IMR-90 (cell line): ENCODE results near the gene TNFRSF18. TPM values are rescaled to one million over a fixed set of nuclear protein-coding genes. Genes with fewer than 3 reads are reported as not detected.

Experiments
- ATAC-seq: fragments of 200-7000 bp; cut with Tn5 transposase; 2 replicates; pipeline ENCODE4 v1.9.1; 2020; ENCODE audit warnings: low read depth, mild to moderate bottlenecking, moderate library complexity
- BruUV-seq: library from RNA; stranded (reverse); fragments of 400-500 nt; replicated peaks from 2 replicates; lab custom pipeline; 2021; lab: Mats Ljungman, UMichigan
- CTCF ChIA-PET: fragments of 300-600 bp; formaldehyde crosslinking; extraction: SDS; loops from one replicate; lab custom pipeline; 2021; ENCODE audit warnings: antibody characterized with exemption; lab: Yijun Ruan, JAX
- POLR2A ChIA-PET: fragments of 300-600 bp; sonication (Branson Sonifier 250); formaldehyde crosslinking; loops from one replicate; lab custom pipeline; 2022; ENCODE audit warnings: antibody characterized with exemption; ENCODE audit not compliant: unreplicated experiment; lab: Charles Lee
- DNase-seq: peaks from one replicate; pipeline ENCODE4 v3.0.0; 2013
- H2AFZ ChIP-seq: replicated peaks from 2 replicates; pipeline ENCODE3; 2013; ENCODE audit warnings: low read length, mild to moderate bottlenecking; ENCODE audit not compliant: poor library complexity
- H2AK5ac ChIP-seq: 2 replicates; pipeline ENCODE4 v1.6.1; 2013; ENCODE audit warnings: low read depth, low read length, inconsistent platforms
- H2AK9ac ChIP-seq: replicated peaks from 2 replicates; pipeline ENCODE3; 2013; ENCODE audit warnings: mild to moderate bottlenecking, low read depth, low read length, moderate library complexity; ENCODE audit not compliant: poor library complexity
- H2BK120ac ChIP-seq: 2 replicates; pipeline ENCODE4 v1.6.1; 2013; ENCODE audit warnings: low read depth, low read length, inconsistent platforms
- H2BK15ac ChIP-seq: 3 replicates; pipeline ENCODE4 v1.6.1; 2013; ENCODE audit warnings: low read depth, low read length, inconsistent platforms
- H2BK20ac ChIP-seq: 2 replicates; pipeline ENCODE4 v1.6.1; 2013; ENCODE audit warnings: low read depth, mild to moderate bottlenecking, inconsistent platforms, low read length, moderate library complexity
- H2BK5ac ChIP-seq: 2 replicates; pipeline ENCODE4 v1.6.1; 2013; ENCODE audit warnings: mild to moderate bottlenecking, low read depth, low read length, inconsistent platforms; ENCODE audit not compliant: poor library complexity, severe bottlenecking
- H3K14ac ChIP-seq: replicated peaks from 2 replicates; pipeline ENCODE4 v1.6.1; 2013; ENCODE audit warnings: low read depth, low read length, inconsistent platforms
- H3K18ac ChIP-seq: 2 replicates; pipeline ENCODE4 v1.6.1; 2013; ENCODE audit warnings: low read depth, low read length, control low read depth
- H3K23ac ChIP-seq: 2 replicates; pipeline ENCODE4 v1.6.1; 2013; ENCODE audit warnings: low read depth, low read length, inconsistent platforms
- H3K27ac ChIP-seq: 2 replicates; pipeline ENCODE4 v1.5.1; 2013; ENCODE audit warnings: mild to moderate bottlenecking, control low read depth, low read length; ENCODE audit not compliant: insufficient read depth
- H3K27me3 ChIP-seq: 2 replicates; pipeline ENCODE4 v1.6.1; 2013; ENCODE audit warnings: low read length; ENCODE audit not compliant: control insufficient read depth, insufficient read depth
- H3K36me3 ChIP-seq: 2 replicates; pipeline ENCODE4 v1.6.1; 2013; ENCODE audit warnings: low read length, mixed read lengths; ENCODE audit not compliant: control insufficient read depth, insufficient read depth
- H3K4ac ChIP-seq: 2 replicates; pipeline ENCODE4 v1.6.1; 2013; ENCODE audit warnings: low read depth, low read length, inconsistent platforms
- H3K4me1 ChIP-seq: 2 replicates; pipeline ENCODE4 v1.6.1; 2013; ENCODE audit warnings: low read length, mixed read lengths; ENCODE audit not compliant: control insufficient read depth, insufficient read depth
- H3K4me2 ChIP-seq: 2 replicates; pipeline ENCODE4 v1.6.1; 2013; ENCODE audit warnings: low read depth, mild to moderate bottlenecking, control low read depth, low read length, moderate library complexity
- H3K4me3 ChIP-seq: 2 replicates; pipeline ENCODE4 v1.5.1; 2013; ENCODE audit warnings: low read depth, mild to moderate bottlenecking, control low read depth, low read length, moderate library complexity; ENCODE audit not compliant: insufficient read depth
- H3K56ac ChIP-seq: 2 replicates; pipeline ENCODE4 v1.6.1; 2013; ENCODE audit warnings: low read length, inconsistent platforms; ENCODE audit not compliant: insufficient read depth; ENCODE audit errors: extremely low read depth
- H3K79me1 ChIP-seq, 2 experiments: 2 replicates each; pipeline ENCODE4 v1.6.1; 2013; ENCODE audit warnings: low read length in 2 of 2, inconsistent platforms in 1 of 2, low read depth in 1 of 2
- H3K9ac ChIP-seq: 2 replicates; pipeline ENCODE4 v1.6.1; 2013; ENCODE audit warnings: low read depth, low read length, control low read depth
- H3K9me1 ChIP-seq: 2 replicates; pipeline ENCODE4 v1.6.1; 2013; ENCODE audit warnings: low read length, inconsistent platforms; ENCODE audit not compliant: insufficient read depth
- H3K9me3 ChIP-seq: 2 replicates; pipeline ENCODE4 v1.6.1; 2013; ENCODE audit warnings: low read length; ENCODE audit not compliant: control insufficient read depth, insufficient read depth
- H4K20me1 ChIP-seq: 2 replicates; pipeline ENCODE4 v1.6.1; 2013; ENCODE audit warnings: low read length, inconsistent platforms; ENCODE audit not compliant: insufficient read depth
- H4K5ac ChIP-seq: 2 replicates; pipeline ENCODE4 v1.6.1; 2013; ENCODE audit warnings: mild to moderate bottlenecking, low read depth, low read length, control low read depth
- H4K8ac ChIP-seq, 2 experiments: 2 replicates each; pipeline ENCODE4 v1.6.1; 2013; ENCODE audit warnings: low read depth in 2 of 2, low read length in 2 of 2, control low read depth in 1 of 2, inconsistent platforms in 1 of 2
- H4K91ac ChIP-seq: 2 replicates; pipeline ENCODE4 v1.6.1; 2013; ENCODE audit warnings: low read depth, low read length, inconsistent platforms; ENCODE audit not compliant: insufficient read depth
- BHLHE40 ChIP-seq: fragments of 150-350 bp; IDR thresholded peaks from 2 replicates; pipeline ENCODE4 v1.6.1; 2016; ENCODE audit warnings: mild to moderate bottlenecking, low read depth, low read length
- CEBPB ChIP-seq: IDR thresholded peaks from 2 replicates; pipeline ENCODE4 v1.6.1; 2012; ENCODE audit warnings: low read depth, low read length, improper control_type of control experiment
- CHD1 ChIP-seq: IDR thresholded peaks from 2 replicates; pipeline ENCODE4 v1.6.1; 2012; ENCODE audit warnings: low read depth, low read length, improper control_type of control experiment
- ELK1 ChIP-seq: fragments of 150-350 bp; IDR thresholded peaks from 2 replicates; pipeline ENCODE4 v1.6.1; 2016; ENCODE audit warnings: low read depth, mild to moderate bottlenecking, low read length, moderate library complexity, borderline replicate concordance
- FOS ChIP-seq: fragments of 150-350 bp; IDR thresholded peaks from 2 replicates; pipeline ENCODE4 v1.6.1; 2016; ENCODE audit warnings: low read depth, low read length
- MAFK ChIP-seq: IDR thresholded peaks from 2 replicates; pipeline ENCODE4 v1.6.1; 2012; ENCODE audit warnings: low read depth, low read length, improper control_type of control experiment
- MAZ ChIP-seq: IDR thresholded peaks from 2 replicates; pipeline ENCODE4 v1.6.1; 2012; ENCODE audit warnings: low read depth, mild to moderate bottlenecking, low read length, improper control_type of control experiment, moderate library complexity, borderline replicate concordance
- MXI1 ChIP-seq: IDR thresholded peaks from 2 replicates; pipeline ENCODE4 v1.6.1; 2012; ENCODE audit warnings: low read depth, mild to moderate bottlenecking, low read length, moderate library complexity, borderline replicate concordance
- NFE2L2 ChIP-seq: fragments of 150-350 bp; IDR thresholded peaks from 2 replicates; pipeline ENCODE4 v1.6.1; 2016; ENCODE audit warnings: low read depth, mild to moderate bottlenecking, low read length
- POLR2A ChIP-seq: IDR thresholded peaks from 2 replicates; pipeline ENCODE4 v1.6.1; 2012; ENCODE audit warnings: mild to moderate bottlenecking, low read depth, low read length
- RAD21 ChIP-seq: IDR thresholded peaks from 2 replicates; pipeline ENCODE4 v1.6.1; 2012; ENCODE audit warnings: low read length, improper control_type of control experiment
- RCOR1 ChIP-seq: IDR thresholded peaks from 2 replicates; pipeline ENCODE4 v1.6.1; 2012; ENCODE audit warnings: mild to moderate bottlenecking, low read length, improper control_type of control experiment; ENCODE audit not compliant: insufficient replicate concordance
- RFX5 ChIP-seq: IDR thresholded peaks from 2 replicates; pipeline ENCODE4 v1.8.0; 2012; ENCODE audit warnings: low read depth, mild to moderate bottlenecking, low read length, moderate library complexity
- SMC3 ChIP-seq: fragments of 150-350 bp; IDR thresholded peaks from 2 replicates; pipeline ENCODE4 v1.6.1; 2016; ENCODE audit warnings: low read depth, mild to moderate bottlenecking, antibody characterized with exemption, low read length, moderate library complexity
- whole genome bisulfite sequencing, 2 experiments: methylation state at CpG; one replicate each; pipeline versions ENCODE4 v1.1.5 to v1.1.7; 2013; ENCODE audit warnings: missing lambda C conversion rate in 2 of 2; ENCODE audit not compliant: insufficient read length in 1 of 2; ENCODE audit errors: extremely low coverage in 2 of 2; 5-methylcytosine and 5-hydroxymethylcytosine counted together
- dilution Hi-C: fragments of 300-500 bp; cut with HindIII; formaldehyde crosslinking; loops from one replicate; pipeline ENCODE4 v1.14.3; 2018; ENCODE audit warnings: low sequenced_read_pairs; ENCODE audit not compliant: unreplicated experiment
- in situ Hi-C: fragments of 300-500 bp; cut with MboI; formaldehyde crosslinking; loops from 3 replicates; pipeline ENCODE4 v1.14.3; 2019; ENCODE audit warnings: low sequenced_read_pairs, inconsistent platforms, mixed read lengths
- intact Hi-C: fragments of 100-400 bp; cut with micrococcal nuclease; formaldehyde crosslinking; loops from 2 replicates; pipeline ENCODE4 v1.10.0; 2022
- polyA plus RNA-seq, 3 experiments: library from polyadenylated mRNA; depleted of rRNA; stranded (reverse); fragments of >200 nt; gene quantifications; 2 replicates each; pipeline ENCODE4 v1.2.3, GENCODE V29; 2012; ENCODE audit warnings: low replicate concordance in 1 of 3
- total RNA-seq: library from RNA; depleted of rRNA; stranded (reverse); fragments of >200 nt; gene quantifications from 2 replicates; pipeline ENCODE4 v1.2.3, GENCODE V29; 2012
- TF ChIP-seq, protein P1 (sequence below): fragments of 150-350 bp; IDR thresholded peaks from 2 replicates; pipeline ENCODE4 v1.6.1; 2017; ENCODE audit warnings: mild to moderate bottlenecking, antibody characterized with exemption, low read length, low read depth

TNFRSF18 gene
- total and polyA plus RNA-seq, 2 of the 4 experiments (the other 2 are of a cell fraction) = 0.18 to 1.0 TPM

DNA sequence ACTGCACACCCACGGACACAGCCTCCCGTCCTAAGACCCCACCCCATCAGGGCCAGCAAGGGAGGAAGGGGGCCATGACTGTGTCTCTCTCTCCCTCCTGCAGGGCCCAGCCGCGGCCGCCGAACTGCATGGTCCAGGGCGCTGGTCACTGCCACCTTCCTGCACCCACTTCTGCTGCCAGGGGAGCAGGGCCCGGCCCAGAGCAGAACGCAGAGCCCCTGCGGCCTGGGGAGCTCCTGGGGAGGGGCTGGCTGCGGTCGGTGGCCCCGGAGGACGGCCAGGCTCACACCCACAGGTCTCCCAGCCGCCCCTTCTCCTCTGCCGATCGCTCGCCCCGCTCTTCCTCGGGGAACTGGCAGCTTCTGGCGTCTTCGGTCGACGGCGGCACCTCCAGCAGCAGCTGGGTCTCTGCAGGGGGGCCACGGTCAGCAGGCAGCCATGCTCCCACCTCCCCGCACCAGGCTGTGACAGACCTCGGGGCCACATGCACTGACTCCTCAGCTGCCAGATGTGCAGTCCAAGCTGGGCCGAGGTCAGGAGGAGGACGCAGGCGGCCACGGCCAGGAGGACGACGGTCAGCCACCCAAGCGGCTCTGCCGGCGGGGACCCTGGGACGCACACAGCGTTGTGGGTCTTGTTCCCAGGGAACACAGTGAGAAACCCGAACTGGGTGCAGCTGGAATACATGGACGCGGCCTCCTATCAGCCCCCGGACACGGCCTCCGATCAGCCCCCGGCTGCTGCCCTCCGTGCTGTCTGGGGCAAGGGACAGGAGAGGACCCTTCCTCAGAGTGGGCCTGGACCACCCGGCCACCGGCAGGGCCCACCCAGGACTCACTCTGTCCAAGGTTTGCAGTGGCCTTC is 2.6 kb downstream of the TNFRSF18 start:
- POLR2A ChIA-PET = no interaction called here
- Histone ChIP-seq H2BK15ac (no peak overlapping the region), H2BK5ac (no peak overlapping the region), H2AK5ac (no peak overlapping the region), H3K9me3 (no peaks in the 10 kb centered on the region), H3K23ac (no peak overlapping the region), H4K8ac (no peak overlapping the region), H2BK20ac (no peak overlapping the region), H4K91ac (no peak overlapping the region), H3K56ac (no peak overlapping the region), H3K4ac (no peak overlapping the region), H4K20me1 (no peaks in the 10 kb centered on the region), H3K27ac (no peak overlapping the region), H2AK9ac (peak overlapping the region; percentile 61), H2BK120ac (no peak overlapping the region), H3K9me1 (no peaks in the 10 kb centered on the region), H3K4me1 (peaks cover 8% of the 10 kb centered on the region), H4K5ac (no peak overlapping the region), H3K14ac (no peak overlapping the region), H3K18ac (no peak overlapping the region), H3K36me3 (no peaks in the 10 kb centered on the region), H3K4me3 (no peak overlapping the region), H3K4me2 (no peak overlapping the region), H2AFZ (peak overlapping the region; percentile 43), H3K79me1 (no peaks in the 10 kb centered on the region), H3K9ac (no peak overlapping the region), H3K27me3 (no peaks in the 10 kb centered on the region; the same call in 1 of the 2 replicates)
- intact Hi-C loops (no loop called here), dilution Hi-C loops (no loop called here), in situ Hi-C loops (no loop called here)
- ATAC-seq (no peak), DNase-seq (no peak)
- 63% methylated on average over 26 of the region's 49 CpGs; no CpG with 5 or more reads in 1 of the 2 experiments for WGBS, 2 experiments
- TF ChIP-seq RFX5 = no peak
- no peak for TF ChIP-seq RAD21
- TF ChIP-seq NFE2L2 = no peak
- TF ChIP-seq FOS = no peak
- TF ChIP-seq SMC3 = no peak
- TF ChIP-seq RCOR1 = no peak
- no peak for TF ChIP-seq POLR2A
- no peak for TF ChIP-seq MAFK
- TF ChIP-seq BHLHE40 = no peak
- no peak for TF ChIP-seq MXI1
- TF ChIP-seq CEBPB = no peak
- no peak for TF ChIP-seq MAZ
- TF ChIP-seq, protein P1, sequence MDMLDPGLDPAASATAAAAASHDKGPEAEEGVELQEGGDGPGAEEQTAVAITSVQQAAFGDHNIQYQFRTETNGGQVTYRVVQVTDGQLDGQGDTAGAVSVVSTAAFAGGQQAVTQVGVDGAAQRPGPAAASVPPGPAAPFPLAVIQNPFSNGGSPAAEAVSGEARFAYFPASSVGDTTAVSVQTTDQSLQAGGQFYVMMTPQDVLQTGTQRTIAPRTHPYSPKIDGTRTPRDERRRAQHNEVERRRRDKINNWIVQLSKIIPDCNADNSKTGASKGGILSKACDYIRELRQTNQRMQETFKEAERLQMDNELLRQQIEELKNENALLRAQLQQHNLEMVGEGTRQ = no peak
- TF ChIP-seq ELK1 = no peak
- TF ChIP-seq CHD1 = no peak
- CTCF ChIA-PET = no interaction called here
- BruUV-seq = no TSS peak
